Prostate gland (tissue), 2 donors: ENCODE results near the gene NOX5. TPM values are rescaled to one million over a fixed set of nuclear protein-coding genes. Genes with fewer than 3 reads are reported as not detected.

Experiments
- DNase-seq: peaks from one replicate; pipeline ENCODE4 v3.0.0-alpha.2; 2019; ENCODE audit warnings: low spot score
- H3K27ac ChIP-seq, 2 donors: fragments of 200-600 bp; sonication (generic); 2 replicates each; pipeline ENCODE4 v1.5.1; 2017 to 2019
- H3K27me3 ChIP-seq: fragments of 200-600 bp; sonication (generic); replicated peaks from 2 replicates; pipeline ENCODE4 v1.5.1; 2019; ENCODE audit not compliant: insufficient read depth
- H3K36me3 ChIP-seq, 2 donors: fragments of 200-600 bp; sonication (generic); 1 replicate in 1 of 2; 2 replicates in 1 of 2; pipeline versions ENCODE4 v1.5.1 to v1.8.1; 2017 to 2019
- H3K4me1 ChIP-seq: fragments of 200-600 bp; sonication (generic); replicated peaks from 2 replicates; pipeline ENCODE4 v1.5.1; 2019
- H3K4me3 ChIP-seq, 2 donors: fragments of 200-600 bp; sonication (generic); 2 replicates each; pipeline ENCODE4 v1.5.1; 2017 to 2019
- H3K9me3 ChIP-seq: fragments of 200-600 bp; sonication (generic); 2 replicates; pipeline ENCODE4 v1.5.1; 2017
- CTCF ChIP-seq, 4 experiments: fragments of 200-600 bp in 2 of 4; fragments of 450-650 bp in 2 of 4; sonication (generic) in 2 of 4; IDR thresholded peaks; 1 replicate in 3 of 4; 2 replicates in 1 of 4; pipeline ENCODE4 v1.5.1; 2016 to 2019; ENCODE audit warnings: antibody characterized with exemption in 4 of 4, mild to moderate bottlenecking in 2 of 4, moderate library complexity in 2 of 4
- POLR2A ChIP-seq: fragments of 450-650 bp; IDR thresholded peaks from one replicate; pipeline ENCODE4 v1.6.1; 2016; ENCODE audit warnings: antibody characterized with exemption, mild to moderate bottlenecking
- POLR2AphosphoS5 ChIP-seq: sonication (generic); formaldehyde crosslinking; IDR thresholded peaks from one replicate; pipeline ENCODE4 v1.6.1; 2017; ENCODE audit warnings: antibody characterized with exemption
- WGBS: methylation state at CpG from one replicate; pipeline ENCODE4 v1.1.5; 2018; 5-methylcytosine and 5-hydroxymethylcytosine counted together
- intact Hi-C: fragments of 100-400 bp; cut with DNase I; formaldehyde crosslinking; loops from one replicate; pipeline ENCODE4 v1.14.2; 2022
- total RNA-seq, 2 donors: library from RNA; depleted of rRNA; stranded (reverse); fragments of >200 nt; gene quantifications; one replicate each; pipeline ENCODE4 v1.1.0, GENCODE V29; 2016

NOX5 gene
- total RNA-seq, 2 donors from 2014 or later: 0.05 to 5.8 TPM

DNA sequence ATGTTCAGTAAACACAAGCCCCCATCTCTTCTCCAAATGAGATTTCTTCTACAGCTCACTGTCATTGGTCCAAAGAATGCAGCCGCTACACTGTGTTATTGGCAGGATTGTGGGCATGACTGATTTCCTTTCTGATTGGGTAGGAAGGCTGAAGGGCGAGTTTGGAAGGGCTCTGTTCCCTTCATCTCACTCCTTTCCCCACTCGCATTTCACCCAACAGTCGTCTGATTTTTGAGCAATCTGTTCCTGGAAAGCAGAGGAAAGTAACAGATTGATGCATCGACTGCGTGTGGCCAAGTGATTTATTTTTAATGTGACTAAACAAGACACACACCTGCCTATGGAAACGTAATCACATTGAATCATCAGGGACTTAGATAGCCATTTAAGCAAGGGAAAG, 55.5 kb downstream of the NOX5 start:
- H3K27ac ChIP-seq: no peak overlapping the region
- intact Hi-C loops: no loop called here
- H3K9me3 ChIP-seq: no peaks in the 10 kb centered on the region
- 91% methylated on average over 7 of the region's 7 CpGs for WGBS
- no peak overlapping the region for H3K4me3 ChIP-seq
- no peaks in the 10 kb centered on the region for H3K27me3 ChIP-seq
- no peak for TF ChIP-seq POLR2A
- no peak for TF ChIP-seq POLR2AphosphoS5
- no peak for TF ChIP-seq CTCF (IDR thresholded peaks at IDR 0.05)
- H3K4me1 ChIP-seq: no peaks in the 10 kb centered on the region
- DNase-seq: no peak
- no peaks in the 10 kb centered on the region for H3K36me3 ChIP-seq

GRCh38 chr15:69070396-69070795, 55.9 kb downstream of the NOX5 start:
- no peak for DNase-seq
- TF ChIP-seq POLR2A (no peak), POLR2AphosphoS5 (no peak), CTCF (IDR thresholded peaks at IDR 0.05) (no peak)
- 84% methylated on average over 1 of the region's 1 CpG for WGBS

DNA sequence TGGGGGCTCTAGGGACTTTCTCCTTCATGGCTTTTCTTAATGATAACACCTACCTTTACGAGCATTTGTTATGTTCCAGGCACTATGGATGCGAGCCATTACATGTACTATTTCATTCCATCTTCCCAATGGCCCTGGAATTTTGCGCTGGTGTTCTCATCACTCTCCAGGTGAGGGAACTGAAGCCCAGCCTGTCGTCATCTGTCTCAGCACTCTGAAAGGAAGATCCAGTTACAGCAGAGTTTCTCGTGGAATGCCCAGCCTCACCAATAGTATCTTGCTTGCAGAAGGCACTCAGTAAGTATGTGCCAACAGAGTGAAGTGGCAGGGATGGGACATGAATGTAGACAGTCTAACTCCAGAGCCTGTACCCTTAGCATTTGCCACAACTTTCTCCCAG, 56.8 kb downstream of the NOX5 start:
- H3K9me3 ChIP-seq: no peaks in the 10 kb centered on the region
- WGBS: 65% methylated on average over 5 of the region's 5 CpGs
- intact Hi-C loops: no loop called here
- no peak overlapping the region for H3K4me3 ChIP-seq
- no peak for TF ChIP-seq CTCF (IDR thresholded peaks at IDR 0.05)
- no peak for TF ChIP-seq POLR2A
- TF ChIP-seq POLR2AphosphoS5: no peak
- no peak for DNase-seq
- H3K27ac ChIP-seq: no peak overlapping the region
- no peaks in the 10 kb centered on the region for H3K27me3 ChIP-seq
- H3K36me3 ChIP-seq: no peaks in the 10 kb centered on the region
- no peaks in the 10 kb centered on the region for H3K4me1 ChIP-seq

More at GRCh38 chr15:69070396-69070795, 55.9 kb downstream of the NOX5 start:
- Histone ChIP-seq H3K36me3 (no peaks in the 10 kb centered on the region), H3K9me3 (no peaks in the 10 kb centered on the region), H3K4me1 (no peaks in the 10 kb centered on the region), H3K27ac (no peak overlapping the region), H3K27me3 (no peaks in the 10 kb centered on the region), H3K4me3 (no peak overlapping the region)
- intact Hi-C loops: no loop called here

- intact Hi-C loops: no loop called here
- TF ChIP-seq CTCF (IDR thresholded peaks at IDR 0.05) (no peak), POLR2AphosphoS5 (no peak), POLR2A (no peak)
- Histone ChIP-seq H3K27ac (no peak overlapping the region), H3K36me3 (no peaks in the 10 kb centered on the region), H3K27me3 (no peaks in the 10 kb centered on the region), H3K9me3 (no peaks in the 10 kb centered on the region), H3K4me3 (no peak overlapping the region), H3K4me1 (no peaks in the 10 kb centered on the region)
- DNase-seq: no peak
- WGBS: 95% methylated on average over 2 of the region's 2 CpGs
Measured at GRCh38 chr15:69072906-69073305, 58.4 kb downstream of the NOX5 start.

- Histone ChIP-seq H3K27me3 (no peaks in the 10 kb centered on the region), H3K9me3 (no peaks in the 10 kb centered on the region), H3K4me3 (peak overlapping the region; percentile 37 to 41), H3K27ac (no peak overlapping the region), H3K36me3 (no peaks in the 10 kb centered on the region), H3K4me1 (no peaks in the 10 kb centered on the region)
- WGBS: under 1% methylated on average over 45 of the region's 45 CpGs
- DNase-seq: peak; percentile 51
- intact Hi-C loops: no loop called here
- TF ChIP-seq CTCF (IDR thresholded peaks at IDR 0.05): peak in 1 of 4 experiments; percentile 3
- no peak for TF ChIP-seq POLR2AphosphoS5
Measured at GRCh38 chr15:69074001-69074842, 59.7 kb downstream of the NOX5 start.
